WTC11 (cell line): ENCODE measurements around the gene MTMR4. TPM values are rescaled to one million over a fixed set of nuclear protein-coding genes. Genes with fewer than 3 reads are reported as not detected.

Experiments used
- ATAC-seq: fragments of 200-7000 bp; cut with Tn5 transposase; 2 replicates; pipeline ENCODE4 v1.10.0; 2021; ENCODE audit warnings: mild to moderate bottlenecking, moderate library complexity
- CTCF ChIA-PET: fragments of 300-600 bp; sonication (Branson Sonifier 250); formaldehyde crosslinking; loops from one replicate; lab custom pipeline; 2021; ENCODE audit warnings: antibody characterized with exemption; lab: Charles Lee
- POLR2A ChIA-PET: fragments of 350-600 bp; sonication (Branson Sonifier 250); formaldehyde crosslinking; loops from one replicate; lab custom pipeline; 2021; ENCODE audit warnings: antibody characterized with exemption; lab: Charles Lee
- DNase-seq: peaks from one replicate; pipeline ENCODE4 v3.0.0; 2021; ENCODE audit warnings: low spot score
- H3K27ac Mint-ChIP-seq: 2 replicates; pipeline ENCODE4 v1.8.0; 2021; ENCODE audit warnings: mixed read lengths
- H3K27me3 Mint-ChIP-seq: 2 replicates; pipeline ENCODE4 v1.8.0; 2021; ENCODE audit warnings: low read depth, mild to moderate bottlenecking, moderate library complexity, mixed read lengths
- H3K36me3 Mint-ChIP-seq: 2 replicates; pipeline ENCODE4 v1.8.0; 2021; ENCODE audit warnings: mixed read lengths
- H3K4me1 Mint-ChIP-seq: 2 replicates; pipeline ENCODE4 v1.8.0; 2022; ENCODE audit warnings: mixed read lengths
- H3K4me3 Mint-ChIP-seq: 2 replicates; pipeline ENCODE4 v1.8.0; 2021; ENCODE audit warnings: mild to moderate bottlenecking, moderate library complexity, mixed read lengths
- H3K9me3 Mint-ChIP-seq: 2 replicates; pipeline ENCODE4 v1.8.0; 2021; ENCODE audit warnings: mixed read lengths
- ATF1 ChIP-seq: sonication (generic); formaldehyde crosslinking; IDR thresholded peaks from 2 replicates; pipeline ENCODE4 v1.8.1; 2023; ENCODE audit warnings: mild to moderate bottlenecking, moderate library complexity, missing genetic modification reagents
- ATF3 ChIP-seq: sonication (generic); formaldehyde crosslinking; conservative IDR thresholded peaks from 2 replicates; pipeline ENCODE4 v1.8.1; 2022; ENCODE audit warnings: mild to moderate bottlenecking, missing genetic modification reagents
- CREB1 ChIP-seq: sonication (generic); formaldehyde crosslinking; IDR thresholded peaks from 2 replicates; pipeline ENCODE4 v1.8.0; 2023; ENCODE audit warnings: mild to moderate bottlenecking, missing genetic modification reagents
- CREM ChIP-seq: sonication (generic); formaldehyde crosslinking; IDR thresholded peaks from 2 replicates; pipeline ENCODE4 v1.8.1; 2022; ENCODE audit warnings: mild to moderate bottlenecking, missing genetic modification reagents, moderate library complexity
- ELF4 ChIP-seq: sonication (generic); formaldehyde crosslinking; IDR thresholded peaks from 2 replicates; pipeline ENCODE4 v1.8.1; 2022; ENCODE audit warnings: low read depth, mild to moderate bottlenecking, moderate library complexity, missing genetic modification reagents
- ESRRA ChIP-seq: sonication (generic); formaldehyde crosslinking; IDR thresholded peaks from 2 replicates; pipeline ENCODE4 v1.8.1; 2022; ENCODE audit warnings: mild to moderate bottlenecking, missing genetic modification reagents, borderline replicate concordance
- MAX ChIP-seq: sonication (generic); formaldehyde crosslinking; IDR thresholded peaks from 2 replicates; pipeline ENCODE4 v1.8.0; 2022; ENCODE audit warnings: mild to moderate bottlenecking, missing genetic modification reagents
- MYBL2 ChIP-seq: sonication (generic); formaldehyde crosslinking; IDR thresholded peaks from 2 replicates; pipeline ENCODE4 v1.8.1; 2023; ENCODE audit warnings: mild to moderate bottlenecking, moderate library complexity, missing genetic modification reagents
- SMAD3 ChIP-seq: sonication (generic); formaldehyde crosslinking; IDR thresholded peaks from 2 replicates; pipeline ENCODE4 v1.8.0; 2022; ENCODE audit warnings: missing genetic modification reagents, mild to moderate bottlenecking, borderline replicate concordance
- SMAD4 ChIP-seq: sonication (generic); formaldehyde crosslinking; IDR thresholded peaks from 2 replicates; pipeline ENCODE4 v1.8.0; 2022; ENCODE audit warnings: mild to moderate bottlenecking, missing genetic modification reagents
- SP1 ChIP-seq: sonication (generic); formaldehyde crosslinking; conservative IDR thresholded peaks from 2 replicates; pipeline ENCODE4 v1.8.1; 2022; ENCODE audit warnings: missing genetic modification reagents
- TCF7 ChIP-seq: sonication (generic); formaldehyde crosslinking; IDR thresholded peaks from 2 replicates; pipeline ENCODE4 v1.8.0; 2022; ENCODE audit warnings: mild to moderate bottlenecking, low read depth, missing genetic modification reagents, moderate library complexity
- TP53 ChIP-seq: sonication (generic); formaldehyde crosslinking; IDR thresholded peaks from 2 replicates; pipeline ENCODE4 v1.8.1; 2023; ENCODE audit warnings: mild to moderate bottlenecking, missing genetic modification reagents
- ZMAT4 ChIP-seq: fragments of 250-450 bp; sonication (Bioruptor Pico); IDR thresholded peaks from 2 replicates; pipeline ENCODE4 v1.9.0; 2021; ENCODE audit warnings: mild to moderate bottlenecking
- ZNF121 ChIP-seq: sonication (generic); formaldehyde crosslinking; IDR thresholded peaks from 2 replicates; pipeline ENCODE4 v1.8.0; 2023; ENCODE audit warnings: missing genetic modification reagents
- ZNF232 ChIP-seq: sonication (generic); formaldehyde crosslinking; IDR thresholded peaks from 2 replicates; pipeline ENCODE4 v1.8.0; 2022; ENCODE audit warnings: mild to moderate bottlenecking, missing genetic modification reagents
- ZNF263 ChIP-seq: sonication (generic); formaldehyde crosslinking; IDR thresholded peaks from 2 replicates; pipeline ENCODE4 v1.8.1; 2022; ENCODE audit warnings: low read depth, mild to moderate bottlenecking, moderate library complexity, missing genetic modification reagents
- total RNA-seq: library from RNA; stranded (reverse); gene quantifications from 3 replicates; pipeline ENCODE4 v1.2.3, GENCODE V29; 2021
- TF ChIP-seq, protein P1 (sequence below): sonication (generic); formaldehyde crosslinking; IDR thresholded peaks from 2 replicates; pipeline ENCODE4 v1.8.0; 2023; ENCODE audit warnings: missing genetic modification reagents, mild to moderate bottlenecking, borderline replicate concordance
- TF ChIP-seq, protein P2 (sequence below): fragments of 250-450 bp; sonication (Bioruptor Pico); IDR thresholded peaks from 2 replicates; pipeline ENCODE4 v1.9.0; 2021; ENCODE audit warnings: moderate library complexity, mild to moderate bottlenecking, inconsistent platforms, borderline replicate concordance
- TF ChIP-seq, protein P3 (sequence below): sonication (generic); formaldehyde crosslinking; IDR thresholded peaks from 2 replicates; pipeline ENCODE4 v1.8.0; 2023; ENCODE audit warnings: missing genetic modification reagents

The MTMR4 gene
- total RNA-seq, 1 experiment from 2014 or later = 30.8 TPM

DNA sequence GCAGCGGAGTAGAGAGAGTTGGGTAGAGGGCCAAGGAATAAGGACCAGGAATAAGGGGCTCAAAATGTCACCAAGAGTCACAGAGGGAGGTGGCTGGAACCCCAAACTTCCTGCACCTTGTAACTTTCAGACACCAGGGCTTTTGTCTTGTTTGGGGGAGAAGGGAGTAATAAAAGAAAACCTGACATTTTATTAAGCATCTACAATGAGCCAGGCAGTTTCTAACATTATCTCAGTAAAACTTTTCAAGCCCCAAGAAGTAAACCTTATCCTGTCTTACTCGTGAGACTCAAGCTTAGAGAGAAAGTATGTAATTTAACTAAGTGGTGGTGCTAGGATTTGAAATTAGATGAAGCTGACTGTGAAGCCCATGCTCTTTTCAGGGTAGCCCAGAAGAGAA is 848 bp upstream of the MTMR4 start:
- H3K4me3 Mint-ChIP-seq = peak overlapping the region; percentile 78
- H3K27ac Mint-ChIP-seq = peak overlapping the region; percentile 90
- peaks cover 14% of the 10 kb centered on the region for H3K36me3 Mint-ChIP-seq
- no peak for ATAC-seq
- TF ChIP-seq ZNF263 (no peak), ZMAT4 (CRISPR knock-in tag) (no peak), TP53 (no peak), ZNF121 (CRISPR knock-in tag) (no peak), ATF1 (CRISPR knock-in tag) (no peak), ESRRA (CRISPR knock-in tag) (no peak), TCF7 (CRISPR knock-in tag) (no peak), ATF3 (no peak), MYBL2 (CRISPR knock-in tag) (no peak), SP1 (CRISPR knock-in tag) (no peak), SMAD3 (CRISPR knock-in tag) (no peak), SMAD4 (CRISPR knock-in tag) (no peak), ZNF232 (CRISPR knock-in tag) (no peak)
- TF ChIP-seq, protein P1, sequence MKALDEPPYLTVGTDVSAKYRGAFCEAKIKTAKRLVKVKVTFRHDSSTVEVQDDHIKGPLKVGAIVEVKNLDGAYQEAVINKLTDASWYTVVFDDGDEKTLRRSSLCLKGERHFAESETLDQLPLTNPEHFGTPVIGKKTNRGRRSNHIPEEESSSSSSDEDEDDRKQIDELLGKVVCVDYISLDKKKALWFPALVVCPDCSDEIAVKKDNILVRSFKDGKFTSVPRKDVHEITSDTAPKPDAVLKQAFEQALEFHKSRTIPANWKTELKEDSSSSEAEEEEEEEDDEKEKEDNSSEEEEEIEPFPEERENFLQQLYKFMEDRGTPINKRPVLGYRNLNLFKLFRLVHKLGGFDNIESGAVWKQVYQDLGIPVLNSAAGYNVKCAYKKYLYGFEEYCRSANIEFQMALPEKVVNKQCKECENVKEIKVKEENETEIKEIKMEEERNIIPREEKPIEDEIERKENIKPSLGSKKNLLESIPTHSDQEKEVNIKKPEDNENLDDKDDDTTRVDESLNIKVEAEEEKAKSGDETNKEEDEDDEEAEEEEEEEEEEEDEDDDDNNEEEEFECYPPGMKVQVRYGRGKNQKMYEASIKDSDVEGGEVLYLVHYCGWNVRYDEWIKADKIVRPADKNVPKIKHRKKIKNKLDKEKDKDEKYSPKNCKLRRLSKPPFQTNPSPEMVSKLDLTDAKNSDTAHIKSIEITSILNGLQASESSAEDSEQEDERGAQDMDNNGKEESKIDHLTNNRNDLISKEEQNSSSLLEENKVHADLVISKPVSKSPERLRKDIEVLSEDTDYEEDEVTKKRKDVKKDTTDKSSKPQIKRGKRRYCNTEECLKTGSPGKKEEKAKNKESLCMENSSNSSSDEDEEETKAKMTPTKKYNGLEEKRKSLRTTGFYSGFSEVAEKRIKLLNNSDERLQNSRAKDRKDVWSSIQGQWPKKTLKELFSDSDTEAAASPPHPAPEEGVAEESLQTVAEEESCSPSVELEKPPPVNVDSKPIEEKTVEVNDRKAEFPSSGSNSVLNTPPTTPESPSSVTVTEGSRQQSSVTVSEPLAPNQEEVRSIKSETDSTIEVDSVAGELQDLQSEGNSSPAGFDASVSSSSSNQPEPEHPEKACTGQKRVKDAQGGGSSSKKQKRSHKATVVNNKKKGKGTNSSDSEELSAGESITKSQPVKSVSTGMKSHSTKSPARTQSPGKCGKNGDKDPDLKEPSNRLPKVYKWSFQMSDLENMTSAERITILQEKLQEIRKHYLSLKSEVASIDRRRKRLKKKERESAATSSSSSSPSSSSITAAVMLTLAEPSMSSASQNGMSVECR (CRISPR knock-in tag) = no peak
- TF ChIP-seq, protein P2, sequence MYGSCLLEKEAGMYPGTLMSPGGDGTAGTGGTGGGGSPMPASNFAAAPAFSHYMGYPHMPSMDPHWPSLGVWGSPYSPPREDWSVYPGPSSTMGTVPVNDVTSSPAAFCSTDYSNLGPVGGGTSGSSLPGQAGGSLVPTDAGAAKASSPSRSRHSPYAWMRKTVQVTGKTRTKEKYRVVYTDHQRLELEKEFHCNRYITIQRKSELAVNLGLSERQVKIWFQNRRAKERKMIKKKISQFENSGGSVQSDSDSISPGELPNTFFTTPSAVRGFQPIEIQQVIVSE = no peak
- TF ChIP-seq, all 79 proteins: peak for 0
- H3K4me1 Mint-ChIP-seq = peaks cover 32% of the 10 kb centered on the region
- no peak for DNase-seq
- no peaks in the 10 kb centered on the region for H3K9me3 Mint-ChIP-seq
- H3K27me3 Mint-ChIP-seq = no peaks in the 10 kb centered on the region; the same call in 1 of the 2 replicates
- CTCF ChIA-PET = interaction anchor here (0.5 to 2.1 kb wide), 10 partner anchors 17 to 553 kb away, joined by 3 to 10 read pairs (median 4); partner anchors contain the start of gene HSF5
- POLR2A ChIA-PET = interaction anchor here (0.7 to 1.3 kb wide), 5 partner anchors 53 to 231 kb away, joined by 3 to 5 read pairs (median 3); no protein-coding TSS in a partner anchor

DNA sequence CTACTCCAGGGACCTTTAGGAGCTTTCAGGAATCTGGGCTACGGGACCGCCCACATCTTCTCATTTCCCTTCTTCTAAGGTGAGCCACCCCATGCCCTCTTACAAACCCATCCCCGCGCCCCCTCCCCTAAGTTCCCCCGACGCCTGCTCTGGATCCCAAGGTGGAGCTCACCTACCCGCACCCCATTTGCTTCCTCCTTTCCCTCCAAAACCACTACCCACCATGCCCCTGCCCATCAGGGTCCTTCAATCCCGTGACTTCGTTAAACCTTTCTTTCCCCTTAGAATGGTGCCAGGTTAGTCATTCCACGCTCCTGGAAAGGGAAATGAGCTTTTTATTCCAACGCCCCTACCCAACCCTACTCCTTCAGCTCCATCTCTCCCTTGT is 326 bp upstream of the MTMR4 start:
- H3K27me3 Mint-ChIP-seq = no peaks in the 10 kb centered on the region; the same call in 1 of the 2 replicates
- TF ChIP-seq ELF4 (CRISPR knock-in tag) = no peak
- TF ChIP-seq, protein P3, sequence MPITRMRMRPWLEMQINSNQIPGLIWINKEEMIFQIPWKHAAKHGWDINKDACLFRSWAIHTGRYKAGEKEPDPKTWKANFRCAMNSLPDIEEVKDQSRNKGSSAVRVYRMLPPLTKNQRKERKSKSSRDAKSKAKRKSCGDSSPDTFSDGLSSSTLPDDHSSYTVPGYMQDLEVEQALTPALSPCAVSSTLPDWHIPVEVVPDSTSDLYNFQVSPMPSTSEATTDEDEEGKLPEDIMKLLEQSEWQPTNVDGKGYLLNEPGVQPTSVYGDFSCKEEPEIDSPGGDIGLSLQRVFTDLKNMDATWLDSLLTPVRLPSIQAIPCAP (CRISPR knock-in tag) = no peak
- TF ChIP-seq CREB1 (CRISPR knock-in tag) = no peak
- TF ChIP-seq CREM (CRISPR knock-in tag) = no peak
- TF ChIP-seq MAX (CRISPR knock-in tag) = no peak
- no peaks in the 10 kb centered on the region for H3K9me3 Mint-ChIP-seq
- ChIA-PET POLR2A (interaction anchor here (0.5 to 1.3 kb wide), 8 partner anchors 23 to 517 kb away, joined by 3 to 7 read pairs (median 4); no protein-coding TSS in a partner anchor), CTCF (interaction anchor here (0.5 to 2.1 kb wide), 14 partner anchors 17 to 553 kb away, joined by 3 to 10 read pairs (median 4); partner anchors contain the start of genes HSF5 and RNF43)
- peaks cover 19% of the 10 kb centered on the region for H3K36me3 Mint-ChIP-seq
- H3K4me1 Mint-ChIP-seq = peaks cover 32% of the 10 kb centered on the region
- H3K4me3 Mint-ChIP-seq = peak overlapping the region; percentile 78
- DNase-seq (no peak), ATAC-seq (no peak)
- H3K27ac Mint-ChIP-seq = peak overlapping the region; percentile 90
